Ecto neural progenitor cell (in vitro differentiated cells): ENCODE results near the gene ADAMTS7.
"Not testable (repeated sequence)": the region's sequence is repeated elsewhere in the genome, so short reads cannot be mapped to it uniquely, and the experiment has no call there.

Experiments
- DNase-seq: peaks from one replicate; pipeline ENCODE4 v3.0.0-alpha.2; 2018; ENCODE audit warnings: low spot score

The ADAMTS7 gene

DNA sequence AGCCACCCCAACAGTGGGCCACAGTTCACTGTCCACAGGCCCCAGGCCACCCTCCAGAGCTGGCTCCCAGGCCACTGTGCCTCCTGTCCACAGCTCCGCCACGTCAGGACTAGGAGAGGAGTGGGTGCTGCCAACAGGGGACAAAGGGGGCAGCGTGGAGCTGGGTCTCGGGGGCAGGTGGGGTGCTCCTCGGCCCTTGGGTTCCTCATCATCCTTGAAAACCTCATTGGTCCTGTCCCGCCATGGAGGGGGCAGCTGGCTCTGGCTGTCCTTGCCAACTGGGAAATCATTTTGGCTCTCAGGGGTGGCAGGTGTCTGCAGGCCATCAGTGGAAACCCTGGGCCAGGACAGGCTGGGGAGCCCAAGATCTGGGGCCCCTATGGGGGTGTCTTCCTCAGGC is 45.2 kb downstream of the ADAMTS7 start:
- DNase-seq: no peak

- DNase-seq: not testable (repeated sequence)
Observed at GRCh38 chr15:78765154-78765860, 46.0 kb downstream of the ADAMTS7 start.

GRCh38 chr15:78764340-78765153 is 46.7 kb downstream of the ADAMTS7 start:
- DNase-seq: not testable (repeated sequence)

DNA sequence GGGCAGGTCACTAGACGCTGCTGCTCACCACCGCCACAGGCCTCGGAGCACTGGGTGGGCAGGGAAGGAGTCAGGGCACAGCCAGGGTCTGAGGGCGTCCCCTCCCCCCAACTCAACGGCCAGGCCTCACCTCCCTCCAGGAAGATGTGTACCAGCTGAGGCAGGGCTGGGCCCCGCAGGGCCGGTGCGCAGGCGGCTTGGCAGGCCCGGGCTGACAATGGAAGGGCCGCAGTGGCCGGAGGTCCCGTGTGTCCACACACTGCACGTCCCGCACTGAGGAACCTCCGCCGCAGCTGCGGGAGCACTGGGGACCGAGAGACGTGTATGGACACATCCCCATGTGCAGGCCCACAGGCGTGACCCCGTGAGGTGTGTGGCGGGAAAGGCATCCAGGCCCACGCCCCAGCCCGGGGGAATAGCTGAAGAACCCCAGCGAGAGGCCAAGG is 47.4 kb downstream of the ADAMTS7 start:
- no peak for DNase-seq

DNA sequence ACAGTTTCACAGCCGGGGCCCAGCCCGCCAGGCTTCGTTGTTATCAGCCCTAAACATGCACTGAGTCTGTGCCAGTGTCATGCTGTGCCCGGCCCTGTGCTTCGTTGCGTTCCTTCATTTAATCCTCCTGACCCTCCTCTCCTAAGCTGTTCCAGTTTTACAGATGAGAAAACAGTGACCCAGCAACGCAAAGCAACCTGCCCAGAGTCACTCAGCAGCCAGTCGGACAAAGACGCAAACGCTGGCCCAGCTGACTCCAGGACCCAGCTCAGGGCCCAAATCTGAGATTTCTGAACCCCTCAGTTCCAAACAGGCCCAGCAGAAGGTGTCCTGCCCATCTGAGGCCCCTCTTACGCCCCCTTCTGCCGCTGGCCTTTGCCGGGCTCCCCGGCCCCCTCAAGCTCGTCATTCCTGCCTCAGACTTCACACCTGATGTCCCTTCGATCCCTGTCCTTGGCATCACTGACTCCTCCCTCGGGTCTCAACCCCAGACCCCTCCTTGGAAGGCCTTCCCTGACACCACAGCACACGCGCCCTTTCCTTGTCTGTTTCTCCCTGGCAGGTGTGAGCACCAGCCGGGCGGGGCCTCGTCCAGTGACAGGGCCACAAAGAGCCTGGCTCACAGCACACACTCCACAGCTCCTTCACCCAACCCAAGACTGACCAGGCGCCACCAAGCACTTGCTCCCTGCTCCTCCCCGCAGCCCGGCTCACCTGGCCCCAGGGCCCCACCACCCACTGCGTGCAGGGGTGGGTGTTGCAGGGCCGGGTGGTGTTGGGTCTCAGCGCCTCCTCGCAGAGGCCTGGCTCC is 48.1 kb downstream of the ADAMTS7 start:
- no peak for DNase-seq

GRCh38 chr15:78762386-78762961 is 48.8 kb downstream of the ADAMTS7 start:
- not testable (repeated sequence) for DNase-seq

- no peak for DNase-seq
Observed at GRCh38 chr15:78761891-78762385, 49.3 kb downstream of the ADAMTS7 start.

DNA sequence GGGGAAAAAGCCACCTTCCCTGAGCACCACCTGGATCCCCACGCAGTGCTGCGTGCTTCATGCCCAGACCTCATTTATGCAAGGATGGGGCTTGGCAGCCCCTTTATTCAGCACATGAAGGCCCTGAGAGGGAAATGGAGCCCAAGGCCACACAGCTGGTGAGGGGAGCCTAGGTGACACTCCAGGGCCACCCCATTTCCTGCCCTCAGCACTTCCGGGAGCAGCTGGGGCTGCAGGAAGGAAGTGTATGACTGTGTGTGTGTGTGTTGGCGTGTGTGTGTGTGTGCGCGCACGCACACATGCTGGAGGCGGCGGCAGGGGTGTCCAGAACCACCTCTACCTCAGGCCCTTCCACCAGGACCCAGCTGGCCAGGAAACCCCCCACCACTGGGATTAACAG is 49.8 kb downstream of the ADAMTS7 start:
- not testable (repeated sequence) for DNase-seq

DNA sequence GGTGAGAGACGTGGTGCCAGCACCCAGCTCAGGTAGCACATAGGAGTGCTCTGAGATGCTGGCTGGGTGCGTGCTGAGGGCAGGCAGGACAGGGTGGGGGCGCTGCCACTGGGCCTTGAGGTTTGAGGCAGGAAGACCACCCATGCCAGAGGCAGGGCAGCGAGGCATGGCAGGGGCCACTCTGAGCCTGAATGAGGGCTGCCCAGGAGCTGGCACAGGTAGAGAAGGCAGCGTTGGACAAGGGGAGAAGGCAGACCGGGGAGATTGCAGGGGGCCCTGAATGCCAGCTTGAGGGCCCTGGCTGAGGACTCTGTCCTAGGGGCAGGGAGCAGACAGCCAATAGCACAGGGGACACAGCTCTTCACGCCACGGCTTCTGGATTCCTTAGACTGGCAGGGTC is 50.2 kb downstream of the ADAMTS7 start:
- DNase-seq: no peak

DNA sequence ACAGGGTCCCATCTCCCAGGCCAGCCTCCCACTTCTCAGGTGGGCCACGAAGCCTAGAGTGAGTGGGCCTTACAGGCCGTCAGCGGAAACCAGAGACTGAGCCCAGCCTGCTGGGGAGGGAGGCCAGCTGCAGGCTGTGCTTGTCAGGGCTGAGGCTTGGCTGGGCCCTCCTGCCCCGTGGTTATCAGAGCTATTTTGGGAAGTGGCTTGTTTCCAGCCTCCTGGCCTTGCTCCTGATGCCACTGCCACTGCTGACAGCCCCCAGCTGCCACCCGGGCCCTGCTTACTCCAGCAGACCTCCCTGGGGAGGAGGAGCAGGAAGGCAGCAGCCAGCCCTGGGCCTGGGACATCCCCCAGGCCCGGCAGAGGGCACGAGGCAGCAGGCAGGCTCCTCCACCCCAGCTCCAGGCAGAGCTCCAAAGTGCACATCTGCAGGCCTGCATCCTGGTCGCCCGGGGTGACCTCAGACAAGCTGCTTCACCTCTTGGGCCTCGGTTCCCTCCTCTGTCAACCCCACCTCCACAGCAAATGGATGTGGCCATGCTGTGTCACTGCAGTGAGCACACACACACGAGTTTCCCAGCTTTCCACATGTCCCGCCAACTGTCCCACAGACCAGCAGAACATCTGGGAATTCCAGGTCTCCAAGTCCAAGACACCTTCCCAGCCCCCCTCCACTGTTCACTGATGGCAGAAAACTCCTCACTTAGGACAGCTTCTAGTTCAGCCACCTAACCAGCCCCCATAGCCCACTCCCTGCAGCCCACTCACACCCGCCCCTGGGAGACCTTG is 51.0 kb downstream of the ADAMTS7 start:
- not testable (repeated sequence) for DNase-seq

DNA sequence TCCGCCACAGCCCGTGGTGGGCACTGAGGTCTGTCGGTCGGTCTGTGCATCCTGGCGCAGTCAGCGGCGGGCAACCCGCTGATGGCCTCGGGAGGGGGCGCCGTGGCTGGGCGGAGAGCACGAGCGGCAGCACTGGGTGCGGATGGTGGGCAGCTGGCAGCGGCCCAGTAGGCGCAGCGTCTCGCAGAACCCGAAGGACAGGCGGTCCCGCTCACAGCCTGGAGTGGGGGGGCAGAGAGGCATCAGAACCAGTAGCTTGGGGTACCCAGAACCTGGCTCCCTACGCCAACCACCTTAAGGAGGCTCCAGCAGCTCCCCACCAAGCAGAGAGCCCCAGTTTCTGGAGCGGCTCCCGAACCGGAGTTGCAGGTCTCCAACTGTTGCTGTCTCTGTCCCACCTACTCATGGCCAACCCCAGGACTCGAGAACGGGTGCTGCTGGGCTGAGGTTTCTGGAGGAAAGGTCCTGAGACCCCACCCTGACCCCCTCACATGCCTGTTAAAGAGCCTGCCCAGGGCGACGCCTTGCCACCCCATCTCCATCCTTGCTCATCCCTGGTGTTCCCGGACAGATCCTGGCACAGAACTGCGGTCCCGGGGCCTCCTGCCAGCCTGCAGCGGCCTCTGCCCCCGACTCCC is 51.8 kb downstream of the ADAMTS7 start:
- DNase-seq: not testable (repeated sequence)

DNA sequence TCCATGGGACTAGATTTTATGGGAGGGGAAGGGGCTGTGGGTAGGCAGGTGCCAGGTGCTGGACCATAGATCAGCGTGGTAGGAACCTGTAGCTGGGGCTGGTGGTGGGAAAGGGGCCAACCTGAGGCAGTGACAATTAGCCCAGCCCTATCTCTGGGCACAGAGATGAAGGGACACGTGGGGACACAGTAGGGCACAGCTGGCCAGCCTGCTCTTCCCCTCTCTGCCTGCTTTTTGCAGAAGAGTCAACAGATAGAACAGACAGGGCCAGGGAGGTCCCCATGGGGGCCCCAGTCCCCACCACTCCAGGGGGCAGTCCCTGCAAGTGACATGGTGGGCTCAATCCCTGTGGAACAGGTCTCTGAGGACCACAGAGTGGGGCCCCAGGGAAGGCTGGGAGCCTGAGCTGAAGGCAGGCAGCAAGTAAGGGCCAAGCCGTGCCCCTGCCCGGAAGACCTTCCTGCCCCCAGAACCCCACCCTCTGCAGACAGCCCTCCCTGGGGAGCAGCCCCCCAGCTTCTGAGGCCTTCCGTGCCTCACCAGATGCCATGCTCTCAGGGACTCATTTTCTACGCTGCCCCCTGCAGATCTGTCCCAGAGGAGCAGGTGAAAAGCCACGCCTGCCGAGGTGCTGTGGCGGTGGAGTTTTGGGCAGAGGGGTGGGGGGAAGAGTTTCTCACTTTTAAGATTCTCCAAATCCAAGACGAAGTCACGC is 52.6 kb downstream of the ADAMTS7 start:
- not testable (repeated sequence) for DNase-seq

DNA sequence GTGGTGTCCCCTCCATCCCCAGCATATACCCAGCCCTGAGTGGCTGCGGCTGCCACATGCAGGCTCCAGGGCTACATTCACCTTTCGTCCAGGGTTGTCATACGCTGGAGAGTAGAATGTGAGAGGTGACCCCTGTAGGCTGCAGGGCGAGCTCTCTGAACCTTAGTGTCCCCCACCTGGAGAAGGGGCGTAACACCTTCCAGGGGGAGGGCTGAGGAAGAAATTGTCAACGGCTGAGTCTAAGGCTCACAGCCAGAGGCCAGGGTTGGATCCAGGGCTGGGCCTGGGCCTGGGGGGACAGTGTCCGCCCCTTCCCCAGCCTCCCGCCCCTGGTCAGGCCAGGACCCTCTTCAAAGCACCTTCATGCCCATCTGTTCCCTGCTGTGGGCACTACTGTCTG is 53.2 kb downstream of the ADAMTS7 start:
- DNase-seq: not testable (repeated sequence)

GRCh38 chr15:78757636-78757905 is 53.7 kb downstream of the ADAMTS7 start:
- DNase-seq: no peak

DNA sequence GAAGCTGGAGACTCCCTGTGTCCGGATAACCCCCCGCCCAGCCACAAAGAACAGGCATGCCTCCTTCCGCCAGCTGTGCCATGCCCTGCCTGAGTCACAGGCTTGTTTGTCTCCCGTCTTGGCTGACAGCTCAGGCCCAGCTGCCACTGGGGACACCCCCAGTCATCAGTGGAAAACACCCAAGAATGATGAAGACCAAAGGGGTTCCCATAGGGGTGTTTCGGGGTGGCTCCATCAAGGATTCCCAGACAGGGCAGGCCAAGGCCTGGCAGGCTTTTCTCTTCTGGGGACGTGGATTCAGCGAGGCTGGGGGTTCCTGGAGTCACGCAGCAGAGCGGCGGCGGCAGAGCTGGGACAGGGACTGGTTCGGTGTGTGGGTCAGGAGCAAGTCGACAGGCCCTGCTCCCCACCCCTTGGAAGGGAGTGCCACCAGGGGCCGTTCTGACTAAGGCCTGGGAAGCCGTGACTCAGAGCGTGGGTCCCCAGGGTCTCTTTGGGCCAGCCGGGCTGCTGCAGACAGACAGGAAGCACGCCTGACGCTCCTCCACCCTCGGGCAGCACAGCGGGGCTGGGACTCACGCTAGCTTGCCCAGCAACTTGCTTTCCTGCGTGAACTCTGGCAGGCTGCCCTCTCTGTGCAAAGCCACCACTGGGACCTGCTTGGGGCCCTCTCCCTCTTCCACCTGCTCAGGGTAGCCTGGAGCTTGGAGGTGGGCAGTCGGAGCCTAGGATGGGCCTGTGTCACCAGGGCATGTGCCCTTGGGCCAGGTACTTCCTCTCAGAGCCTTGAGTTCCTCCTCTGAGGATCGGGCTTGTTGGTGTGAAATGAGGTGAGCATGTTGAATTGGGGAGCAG is 54.3 kb downstream of the ADAMTS7 start:
- DNase-seq: not testable (repeated sequence)

DNA sequence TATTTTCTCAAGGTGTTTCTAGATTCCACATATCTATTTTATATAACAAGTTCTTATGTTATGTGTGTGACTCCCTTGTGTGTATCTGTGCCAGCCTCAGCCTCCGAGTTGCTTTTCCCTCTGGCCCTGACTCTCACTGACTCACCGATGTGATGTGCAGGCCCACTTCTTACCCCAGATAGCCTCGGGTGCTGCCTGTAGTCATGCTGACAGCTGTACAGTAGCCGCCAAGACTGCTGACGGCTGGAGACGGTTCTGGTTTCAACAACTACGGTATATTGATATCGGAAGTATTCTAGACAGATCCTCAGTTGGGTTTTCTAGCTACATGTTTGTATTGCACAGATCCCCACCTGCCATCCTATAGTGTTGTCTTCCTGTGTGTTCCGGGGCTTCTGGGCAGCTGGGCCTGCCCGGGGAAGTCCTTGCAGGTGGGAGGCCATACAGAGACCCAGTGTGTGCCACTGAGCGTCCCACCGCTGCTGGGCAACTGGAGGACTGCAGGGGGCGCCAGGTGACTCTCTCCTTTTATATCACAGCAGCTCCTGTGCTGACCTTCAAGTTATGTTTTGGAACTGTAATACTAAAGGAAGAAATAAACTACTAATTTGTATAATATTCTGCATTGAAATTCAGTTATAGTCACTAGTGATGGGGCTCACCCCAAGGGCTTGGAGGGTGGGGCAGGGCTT is 55.2 kb downstream of the ADAMTS7 start:
- DNase-seq: not testable (repeated sequence)

- DNase-seq: not testable (repeated sequence)
Observed at GRCh38 chr15:78754637-78755280, 56.5 kb downstream of the ADAMTS7 start.
